Panc1 (cell line): ENCODE data around the gene UTP20. TPM values are rescaled to one million over a fixed set of nuclear protein-coding genes. Genes with fewer than 3 reads are reported as not detected.
"Not testable (repeated sequence)": the region's sequence is repeated elsewhere in the genome, so short reads cannot be mapped to it uniquely, and the experiment has no call there.

Experiments used
- ATAC-seq: fragments of 200-7000 bp; cut with Tn5 transposase; 2 replicates; pipeline ENCODE4 v1.9.1; 2020; ENCODE audit warnings: mild to moderate bottlenecking, moderate library complexity
- BruUV-seq: library from RNA; stranded (reverse); fragments of 400-500 nt; replicated peaks from 2 replicates; lab custom pipeline; 2021; lab: Mats Ljungman, UMichigan
- CTCF ChIA-PET: fragments of 300-600 bp; sonication (Branson Sonifier 250); formaldehyde crosslinking; loops from one replicate; lab custom pipeline; 2022; ENCODE audit warnings: antibody characterized with exemption; lab: Charles Lee
- POLR2A ChIA-PET: fragments of 300-600 bp; sonication (Branson Sonifier 250); formaldehyde crosslinking; loops from one replicate; lab custom pipeline; 2022; ENCODE audit warnings: antibody characterized with exemption; lab: Charles Lee
- DNase-seq: peaks from one replicate; pipeline ENCODE4 v3.0.0-alpha.2; 2010; ENCODE audit warnings: low read depth, low spot score
- H3K27ac ChIP-seq: 2 replicates; pipeline ENCODE4 v1.5.1; 2011; ENCODE audit warnings: mild to moderate bottlenecking, low read length, inconsistent platforms
- H3K27me3 ChIP-seq: fragments of 200-500 bp; sonication (Bioruptor generic); 2 replicates; pipeline ENCODE4 v1.6.0; 2014; ENCODE audit warnings: low read length, inconsistent platforms; ENCODE audit not compliant: control insufficient read depth, insufficient read depth
- H3K36me3 ChIP-seq: fragments of 200-500 bp; sonication (Bioruptor generic); 2 replicates; pipeline ENCODE4 v1.5.1; 2014; ENCODE audit warnings: inconsistent platforms, mild to moderate bottlenecking, low read length, moderate library complexity; ENCODE audit not compliant: control insufficient read depth, insufficient read depth
- H3K4me1 ChIP-seq: 2 replicates; pipeline ENCODE4 v1.5.1; 2011; ENCODE audit warnings: inconsistent platforms, mild to moderate bottlenecking, low read length, moderate library complexity; ENCODE audit not compliant: control insufficient read depth, insufficient read depth
- H3K4me3 ChIP-seq, 2 experiments: 2 replicates each; pipeline ENCODE4 v1.5.1; 2011 to 2012; ENCODE audit warnings: low read depth in 2 of 2, low read length in 2 of 2, mild to moderate bottlenecking in 2 of 2, inconsistent platforms in 1 of 2, moderate library complexity in 1 of 2
- H3K9me3 ChIP-seq: fragments of 200-500 bp; sonication (Bioruptor generic); 2 replicates; pipeline ENCODE4 v1.5.1; 2014; ENCODE audit warnings: low read depth, mild to moderate bottlenecking, inconsistent platforms, low read length, moderate library complexity; ENCODE audit not compliant: control insufficient read depth, insufficient read depth
- POLR2AphosphoS5 ChIP-seq: IDR thresholded peaks from 2 replicates; pipeline ENCODE4 v1.6.1; 2012; ENCODE audit warnings: mild to moderate bottlenecking, low read depth, low read length, moderate library complexity
- SIN3A ChIP-seq: IDR thresholded peaks from 2 replicates; pipeline ENCODE4 v1.6.1; 2012; ENCODE audit warnings: low read depth, mild to moderate bottlenecking, low read length, moderate library complexity, borderline replicate concordance; ENCODE audit not compliant: insufficient read depth
- TCF7L2 ChIP-seq: IDR thresholded peaks from 2 replicates; pipeline ENCODE4 v1.6.1; 2011; ENCODE audit warnings: mild to moderate bottlenecking, low read depth, low read length, inconsistent platforms
- in situ Hi-C: cut with HindIII; loops from 2 replicates; pipeline ENCODE4 v1.10.0; 2016; ENCODE audit warnings: low sequenced_read_pairs, low pct_unique_long_range_greater_than_20kb
- intact Hi-C: fragments of 100-400 bp; cut with micrococcal nuclease; formaldehyde crosslinking; loops from one replicate; pipeline ENCODE4 v1.10.0; 2022; ENCODE audit not compliant: unreplicated experiment
- total RNA-seq: library from RNA; stranded (reverse); gene quantifications from one replicate; pipeline ENCODE4 v1.2.1, GENCODE V29; 2021; ENCODE audit not compliant: unreplicated experiment
- TF ChIP-seq, protein P1 (sequence below), 2 experiments: IDR thresholded peaks; 2 replicates each; pipeline ENCODE4 v1.6.1; 2011 to 2012; ENCODE audit warnings: low read depth in 2 of 2, control low read depth in 1 of 2, low read length in 1 of 2, mild to moderate bottlenecking in 1 of 2, moderate library complexity in 1 of 2; ENCODE audit not compliant: insufficient read depth in 1 of 2
- TF ChIP-seq, protein P2 (sequence below): fragments of 450-650 bp; IDR thresholded peaks from 2 replicates; pipeline ENCODE4 v1.5.1; 2017; ENCODE audit warnings: mild to moderate bottlenecking

UTP20 gene
- total RNA-seq, 1 experiment from 2014 or later: 33.5 TPM

DNA sequence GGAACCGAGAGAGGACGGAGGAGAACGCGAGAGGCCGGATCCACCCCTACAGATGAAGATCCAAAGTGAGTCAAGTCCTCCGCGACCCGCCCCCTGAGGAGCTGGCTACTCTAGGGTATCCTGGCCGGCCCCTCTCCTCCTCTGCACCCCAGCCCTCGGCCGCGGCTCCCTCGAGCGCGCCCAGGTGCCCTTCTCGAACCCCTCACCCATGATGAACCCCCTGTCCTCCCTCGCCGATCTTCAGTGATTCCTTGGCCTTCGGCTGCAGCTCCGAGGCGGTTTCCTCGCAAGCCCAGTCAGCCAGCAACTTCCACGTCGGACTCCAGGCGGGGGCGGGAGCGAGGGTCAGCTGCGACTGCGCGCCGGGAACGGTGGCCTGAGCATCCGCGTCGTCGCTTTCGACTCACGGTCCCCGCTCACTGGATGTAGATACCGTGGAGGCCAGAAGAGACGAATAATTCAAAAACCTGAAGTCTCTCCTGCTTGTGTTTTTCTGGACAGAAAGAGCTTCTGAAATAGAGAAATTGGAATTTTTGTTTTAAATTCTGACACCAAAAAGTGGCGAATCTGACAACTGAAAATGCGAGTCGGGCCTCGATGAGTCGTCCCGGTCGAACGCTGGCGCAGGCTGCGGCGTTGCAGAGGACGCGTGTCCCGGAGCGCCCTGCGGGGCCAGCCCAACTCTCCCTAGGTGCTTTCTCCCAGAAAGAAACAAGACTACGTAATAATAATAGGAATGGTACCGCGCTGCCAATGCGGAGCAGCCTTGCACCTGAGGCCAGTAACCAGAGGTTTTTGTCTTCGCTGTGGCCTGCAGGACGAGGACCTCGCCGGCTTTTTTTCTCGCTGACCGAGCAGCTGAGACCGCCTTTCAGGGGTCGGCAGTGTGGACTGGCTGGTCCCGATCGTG lies 127.8 kb downstream of the UTP20 start, which contains the start of gene ARL1:
TSS of gene ARL1 (minus strand) at position 337 of the 910 bp plus-strand sequence. CDS start at position 210, 127 bp downstream.
- H3K9me3 ChIP-seq: no peaks in the 10 kb centered on the region
- no peaks in the 10 kb centered on the region; the same call in 1 of the 2 replicates for H3K27me3 ChIP-seq
- intact Hi-C loops: no loop called here
- peaks cover 9% of the 10 kb centered on the region; the same call in 1 of the 2 replicates for H3K4me1 ChIP-seq
- H3K36me3 ChIP-seq: no peaks in the 10 kb centered on the region; the same call in 1 of the 2 replicates
- CTCF ChIA-PET: interaction anchor here (0.6 kb wide), 1 partner anchor 14 kb away, joined by 7 read pairs; no protein-coding TSS in a partner anchor
- ATAC-seq: peak; percentile 96
- peak; percentile 57 for DNase-seq
- no TSS peak for BruUV-seq
- peak within 1 kb of the TSS; percentile 97 for H3K27ac ChIP-seq
- POLR2A ChIA-PET: interaction anchor here (0.6 to 0.7 kb wide), 4 partner anchors 11 to 377 kb away, joined by 3 to 4 read pairs (median 3); no protein-coding TSS in a partner anchor
- in situ Hi-C loops: no loop called here
- H3K4me3 ChIP-seq: peak within 1 kb of the TSS; percentile 87 to 98
- TF ChIP-seq, protein P1, sequence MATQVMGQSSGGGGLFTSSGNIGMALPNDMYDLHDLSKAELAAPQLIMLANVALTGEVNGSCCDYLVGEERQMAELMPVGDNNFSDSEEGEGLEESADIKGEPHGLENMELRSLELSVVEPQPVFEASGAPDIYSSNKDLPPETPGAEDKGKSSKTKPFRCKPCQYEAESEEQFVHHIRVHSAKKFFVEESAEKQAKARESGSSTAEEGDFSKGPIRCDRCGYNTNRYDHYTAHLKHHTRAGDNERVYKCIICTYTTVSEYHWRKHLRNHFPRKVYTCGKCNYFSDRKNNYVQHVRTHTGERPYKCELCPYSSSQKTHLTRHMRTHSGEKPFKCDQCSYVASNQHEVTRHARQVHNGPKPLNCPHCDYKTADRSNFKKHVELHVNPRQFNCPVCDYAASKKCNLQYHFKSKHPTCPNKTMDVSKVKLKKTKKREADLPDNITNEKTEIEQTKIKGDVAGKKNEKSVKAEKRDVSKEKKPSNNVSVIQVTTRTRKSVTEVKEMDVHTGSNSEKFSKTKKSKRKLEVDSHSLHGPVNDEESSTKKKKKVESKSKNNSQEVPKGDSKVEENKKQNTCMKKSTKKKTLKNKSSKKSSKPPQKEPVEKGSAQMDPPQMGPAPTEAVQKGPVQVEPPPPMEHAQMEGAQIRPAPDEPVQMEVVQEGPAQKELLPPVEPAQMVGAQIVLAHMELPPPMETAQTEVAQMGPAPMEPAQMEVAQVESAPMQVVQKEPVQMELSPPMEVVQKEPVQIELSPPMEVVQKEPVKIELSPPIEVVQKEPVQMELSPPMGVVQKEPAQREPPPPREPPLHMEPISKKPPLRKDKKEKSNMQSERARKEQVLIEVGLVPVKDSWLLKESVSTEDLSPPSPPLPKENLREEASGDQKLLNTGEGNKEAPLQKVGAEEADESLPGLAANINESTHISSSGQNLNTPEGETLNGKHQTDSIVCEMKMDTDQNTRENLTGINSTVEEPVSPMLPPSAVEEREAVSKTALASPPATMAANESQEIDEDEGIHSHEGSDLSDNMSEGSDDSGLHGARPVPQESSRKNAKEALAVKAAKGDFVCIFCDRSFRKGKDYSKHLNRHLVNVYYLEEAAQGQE (IDR thresholded peaks at IDR 0.05; ENCODE audit: insufficient read depth in 1 of 2, low read depth in 2 of 2, low read length in 1 of 2): 0 out of 4 replicates have a peak, but pooled peaks of 1 of the 2 experiments have one; percentile 21
- TF ChIP-seq SIN3A (peak; percentile 69; the same call in 1 of the 2 replicates), TCF7L2 (peak; percentile 46; the same call in 1 of the 2 replicates), POLR2AphosphoS5 (peak; percentile 64; the same call in 1 of the 2 replicates)
- TF ChIP-seq, protein P2, sequence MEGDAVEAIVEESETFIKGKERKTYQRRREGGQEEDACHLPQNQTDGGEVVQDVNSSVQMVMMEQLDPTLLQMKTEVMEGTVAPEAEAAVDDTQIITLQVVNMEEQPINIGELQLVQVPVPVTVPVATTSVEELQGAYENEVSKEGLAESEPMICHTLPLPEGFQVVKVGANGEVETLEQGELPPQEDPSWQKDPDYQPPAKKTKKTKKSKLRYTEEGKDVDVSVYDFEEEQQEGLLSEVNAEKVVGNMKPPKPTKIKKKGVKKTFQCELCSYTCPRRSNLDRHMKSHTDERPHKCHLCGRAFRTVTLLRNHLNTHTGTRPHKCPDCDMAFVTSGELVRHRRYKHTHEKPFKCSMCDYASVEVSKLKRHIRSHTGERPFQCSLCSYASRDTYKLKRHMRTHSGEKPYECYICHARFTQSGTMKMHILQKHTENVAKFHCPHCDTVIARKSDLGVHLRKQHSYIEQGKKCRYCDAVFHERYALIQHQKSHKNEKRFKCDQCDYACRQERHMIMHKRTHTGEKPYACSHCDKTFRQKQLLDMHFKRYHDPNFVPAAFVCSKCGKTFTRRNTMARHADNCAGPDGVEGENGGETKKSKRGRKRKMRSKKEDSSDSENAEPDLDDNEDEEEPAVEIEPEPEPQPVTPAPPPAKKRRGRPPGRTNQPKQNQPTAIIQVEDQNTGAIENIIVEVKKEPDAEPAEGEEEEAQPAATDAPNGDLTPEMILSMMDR: no peak

DNA sequence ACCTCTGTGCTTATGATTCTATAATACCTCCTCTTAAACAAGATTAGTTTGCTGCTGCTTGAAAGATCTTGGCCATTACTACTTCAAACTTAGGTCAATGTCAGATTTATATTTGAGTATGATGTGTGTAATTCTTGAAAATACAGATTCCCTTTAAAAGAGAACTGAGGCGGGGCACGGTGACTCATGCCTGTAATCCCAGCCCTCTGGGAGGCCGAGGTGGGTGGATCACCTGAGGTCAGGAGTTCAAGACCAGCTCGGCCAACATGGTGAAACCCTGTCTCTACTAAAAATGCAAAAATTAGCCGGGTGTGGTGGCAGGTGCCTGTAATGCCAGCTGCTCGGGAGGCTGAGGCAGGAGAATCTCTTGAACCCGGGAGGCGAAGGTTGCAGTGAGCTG lies 130.3 kb downstream of the UTP20 start:
- POLR2A ChIA-PET, H3K27ac ChIP-seq, H3K36me3 ChIP-seq, DNase-seq, H3K27me3 ChIP-seq, H3K9me3 ChIP-seq, H3K4me1 ChIP-seq, ATAC-seq, CTCF ChIA-PET, in situ Hi-C loops, H3K4me3 ChIP-seq, BruUV-seq: not testable (repeated sequence)
- intact Hi-C loops: loop anchor here (5.0 to 10.0 kb wide), 3 partner anchors 285 to 422 kb away; partner anchors contain the start of genes CHPT1 and GNPTAB
